ENCODE measurements around the gene CHN1.

- TF ChIP-seq POU2F2 (IDR thresholded peaks at IDR 0.05; ENCODE audit: low read depth, low read length) = no peak
- TF ChIP-seq POLR2A (IDR thresholded peaks at IDR 0.05; ENCODE audit: low read depth, low read length) = no peak
- TF ChIP-seq SPI1 (IDR thresholded peaks at IDR 0.05; ENCODE audit: low read depth, low read length) = no peak
- TF ChIP-seq POLR2AphosphoS5 (IDR thresholded peaks at IDR 0.05; ENCODE audit: low read depth, low read length) = no peak
- no peak for TF ChIP-seq PAX5 (IDR thresholded peaks at IDR 0.05; ENCODE audit: insufficient read depth, low read length, severe bottlenecking)
- TF ChIP-seq TAF1 (IDR thresholded peaks at IDR 0.05; ENCODE audit: low read depth, low read length) = no peak
Measured at GRCh38 chr2:175049661-175050060, 44.5 kb upstream of the CHN1 start.

All from GM12891 (cell line).